AG04449 (cell line): ENCODE data around the gene CFAP20DC.

Source experiments
- CTCF ChIA-PET: fragments of 350-600 bp; formaldehyde crosslinking; extraction: SDS; loops from one replicate; lab custom pipeline; 2021; ENCODE audit warnings: antibody characterized with exemption; lab: Yijun Ruan, JAX
- POLR2A ChIA-PET: fragments of 400-600, 350-600 bp; formaldehyde crosslinking; extraction: SDS; loops from one replicate; lab custom pipeline; 2020; ENCODE audit warnings: antibody characterized with exemption, inconsistent platforms; lab: Yijun Ruan, JAX
- DNase-seq: peaks from one replicate; pipeline ENCODE4 v3.0.0-alpha.2; 2010; ENCODE audit warnings: low read depth, low spot score
- H3K4me3 ChIP-seq: 2 replicates; pipeline ENCODE4 v1.5.1; 2011; ENCODE audit warnings: low read depth, mild to moderate bottlenecking, control low read depth, low read length
- CTCF ChIP-seq: IDR thresholded peaks from one replicate; pipeline ENCODE4 v1.5.1; 2011; ENCODE audit warnings: mild to moderate bottlenecking, moderate library complexity, low read length, control low read depth, inconsistent platforms; ENCODE audit not compliant: insufficient read depth; ENCODE audit errors: missing control alignments

Gene CFAP20DC

GRCh38 chr3:59043391-59043790 lies 6.4 kb downstream of the CFAP20DC start:
- CTCF ChIA-PET: interaction anchor here (0.9 to 3.6 kb wide), 3 partner anchors 9 to 219 kb away, joined by 4 to 21 read pairs (median 5); no protein-coding TSS in a partner anchor

GRCh38 chr3:59040902-59041301 lies 8.9 kb downstream of the CFAP20DC start:
- H3K4me3 ChIP-seq: no peak overlapping the region
- no peak for TF ChIP-seq CTCF
- POLR2A ChIA-PET: no interaction called here
- DNase-seq: peak; percentile 21
- CTCF ChIA-PET: interaction anchor here (0.8 to 3.6 kb wide), 2 partner anchors 12 to 13 kb away, joined by 3 to 21 read pairs; no protein-coding TSS in a partner anchor

More at GRCh38 chr3:59043391-59043790, 6.4 kb downstream of the CFAP20DC start:
- no peak for DNase-seq
- POLR2A ChIA-PET: no interaction called here
- no peak overlapping the region for H3K4me3 ChIP-seq
- TF ChIP-seq CTCF: no peak

- POLR2A ChIA-PET: no interaction called here
- no peak overlapping the region for H3K4me3 ChIP-seq
- CTCF ChIA-PET: no interaction called here
Measured at GRCh38 chr3:59027607-59028006, 22.2 kb downstream of the CFAP20DC start.

GRCh38 chr3:59023612-59024011 lies 26.2 kb downstream of the CFAP20DC start:
- DNase-seq: no peak
- no peak for TF ChIP-seq CTCF
- no peak overlapping the region for H3K4me3 ChIP-seq
- POLR2A ChIA-PET: no interaction called here
- CTCF ChIA-PET: no interaction called here

More at GRCh38 chr3:59027607-59028006, 22.2 kb downstream of the CFAP20DC start:
- no peak for TF ChIP-seq CTCF
- DNase-seq: no peak

GRCh38 chr3:59017617-59017984 lies 32.2 kb downstream of the CFAP20DC start:
- TF ChIP-seq CTCF: no peak
- DNase-seq: no peak
- H3K4me3 ChIP-seq: no peak overlapping the region
- ChIA-PET CTCF (interaction anchor here (1.0 kb wide), 1 partner anchor 35 kb away, joined by 3 read pairs; no protein-coding TSS in a partner anchor), POLR2A (no interaction called here)

- ChIA-PET CTCF (interaction anchor here (1.0 kb wide), 1 partner anchor 35 kb away, joined by 3 read pairs; no protein-coding TSS in a partner anchor), POLR2A (no interaction called here)
- no peak overlapping the region for H3K4me3 ChIP-seq
- TF ChIP-seq CTCF: no peak
- DNase-seq: no peak
Measured at GRCh38 chr3:59016930-59017616, 32.8 kb downstream of the CFAP20DC start.
